ENCODE data around the gene GABRP. TPM values are rescaled to one million over a fixed set of nuclear protein-coding genes. Genes with fewer than 3 reads are reported as not detected.

The GABRP gene
- polyA plus RNA-seq (ENCODE audit: insufficient read length in 4 of 4), result 1 to 10 TPM; 1.0 to 3.6 (median 1.4) TPM

DNA sequence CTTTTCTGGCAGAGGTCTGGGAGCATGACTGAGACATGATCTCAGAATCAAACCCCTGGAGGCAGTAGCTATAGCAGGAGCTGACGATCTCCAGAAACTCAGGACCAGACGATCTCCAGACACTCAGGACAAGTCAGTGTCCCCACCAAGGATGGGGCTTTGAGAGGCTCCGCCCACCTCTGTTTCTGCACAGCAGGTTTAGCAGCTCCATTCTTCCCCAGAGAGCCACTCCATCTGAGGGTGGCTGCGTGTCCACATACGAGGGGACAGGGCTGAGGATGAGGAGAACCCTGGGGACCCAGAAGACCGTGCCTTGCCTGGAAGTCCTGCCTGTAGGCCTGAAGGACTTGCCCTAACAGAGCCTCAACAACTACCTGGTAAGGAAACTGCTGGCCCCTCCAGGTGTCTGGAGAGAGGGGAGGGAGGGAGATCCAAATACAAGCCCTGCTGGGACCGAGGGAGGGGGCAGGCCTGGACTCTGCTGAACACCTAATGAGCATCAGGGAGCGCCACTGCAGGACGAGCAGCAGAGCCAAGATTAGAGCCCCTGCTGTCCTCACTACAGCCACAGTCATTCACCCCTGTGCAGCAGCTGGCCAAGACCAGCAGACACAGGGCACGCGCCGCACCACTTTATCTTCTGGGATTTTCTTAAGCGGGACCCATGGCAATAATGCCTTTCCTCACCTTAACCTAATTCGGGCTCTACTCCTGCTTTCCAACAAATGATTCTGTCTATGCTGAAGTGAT, at the start of gene GABRP:
GABRP (plus strand) TSS at position 228 of the 750 bp plus-strand sequence. CDS start 4,891 bp downstream, outside the sequence.
- no peak for DNase-seq (ENCODE audit: low read depth in 4 of 4, low spot score in 2 of 4)

- DNase-seq (ENCODE audit: low read depth in 4 of 4, low spot score in 2 of 4), result no peak
Observed at GRCh38 chr5:170736966-170737365, 46.6 kb upstream of the GABRP start.

- no peak for DNase-seq (ENCODE audit: low read depth in 4 of 4, low spot score in 2 of 4)
Observed at GRCh38 chr5:170737591-170737990, 45.9 kb upstream of the GABRP start.

- no peak for DNase-seq (ENCODE audit: low read depth in 4 of 4, low spot score in 2 of 4)
Observed at GRCh38 chr5:170738840-170739239, 44.7 kb upstream of the GABRP start.

DNA sequence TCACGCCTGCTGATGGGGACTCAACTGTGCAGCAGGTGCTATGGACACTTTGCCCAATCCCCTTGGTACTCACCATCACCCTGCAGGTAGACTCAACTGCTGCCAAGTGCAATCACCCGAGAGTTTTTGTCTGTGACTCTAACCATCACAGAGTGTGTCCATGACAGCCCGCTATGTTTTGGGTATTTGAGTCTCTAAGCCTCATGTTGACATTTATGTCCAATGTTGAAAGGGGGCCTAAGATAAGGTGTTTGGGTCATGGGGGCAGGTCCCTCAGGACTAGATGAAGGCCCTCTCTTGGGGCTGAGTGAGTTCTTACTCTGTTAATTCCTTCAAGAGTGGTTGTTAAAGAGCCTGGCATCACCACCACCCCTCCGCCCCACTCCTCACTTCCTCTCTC, 44.1 kb upstream of the GABRP start:
- DNase-seq (ENCODE audit: low read depth in 4 of 4, low spot score in 2 of 4), result no peak

DNA sequence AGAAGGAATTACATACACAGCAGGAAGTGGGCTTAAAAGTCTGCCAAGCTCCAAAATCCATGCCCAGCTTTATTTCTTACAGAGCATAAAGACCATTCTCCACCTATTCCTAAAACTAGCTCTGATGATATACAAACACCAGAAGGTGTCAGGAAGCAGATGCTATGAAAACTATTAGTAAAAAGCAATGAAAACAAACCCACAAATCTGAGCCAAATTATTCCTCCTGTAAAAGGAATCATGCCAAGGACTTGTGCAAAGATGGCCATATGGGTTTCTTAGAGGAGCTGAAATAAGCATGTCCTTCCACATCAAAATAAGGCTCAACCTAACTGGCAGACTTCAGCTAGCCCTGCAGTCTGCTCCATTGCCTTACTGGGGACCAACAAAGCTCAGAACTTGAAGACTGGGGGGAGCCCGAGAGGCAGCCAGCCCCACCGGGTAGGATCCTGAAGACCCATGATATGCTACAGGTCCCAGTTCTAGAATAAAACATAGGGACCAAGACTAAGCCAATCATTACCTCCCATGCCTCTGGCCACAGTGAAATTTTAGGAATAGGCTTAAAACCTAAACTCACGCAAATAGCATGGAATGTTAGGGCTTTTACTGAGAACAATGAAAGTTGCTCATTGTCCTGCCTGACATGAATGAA, 42.8 kb upstream of the GABRP start:
- DNase-seq (ENCODE audit: low read depth in 4 of 4, low spot score in 2 of 4), result no peak

- no peak for DNase-seq (ENCODE audit: low read depth in 4 of 4, low spot score in 2 of 4)
Observed at GRCh38 chr5:170741801-170742200, 41.7 kb upstream of the GABRP start.

DNA sequence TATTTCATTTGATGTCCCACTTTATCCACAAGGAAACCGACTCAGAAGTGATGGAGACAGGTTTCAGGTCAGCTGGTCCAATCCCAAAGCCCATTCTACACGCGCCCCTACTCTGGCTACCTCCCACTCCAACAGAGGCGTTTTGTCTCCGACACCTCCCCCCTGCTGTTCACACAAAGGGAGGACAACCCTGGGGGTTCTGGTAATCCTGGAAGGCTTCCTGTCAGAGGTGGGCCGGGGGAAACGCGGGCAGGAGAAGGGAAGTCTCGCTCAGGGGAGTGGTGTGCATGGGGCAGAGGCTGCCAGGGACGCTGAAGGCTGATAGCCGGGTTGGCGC, 39.7 kb upstream of the GABRP start:
- no peak for DNase-seq (ENCODE audit: low read depth in 4 of 4, low spot score in 2 of 4)

GRCh38 chr5:170745481-170746071, 37.9 kb upstream of the GABRP start:
- DNase-seq (ENCODE audit: low read depth in 4 of 4, low spot score in 2 of 4), result peak in 1 of 4 donors; percentile 20

GRCh38 chr5:170746075-170746960, 37.2 kb upstream of the GABRP start:
- no peak for DNase-seq (ENCODE audit: low read depth in 4 of 4, low spot score in 2 of 4)

DNA sequence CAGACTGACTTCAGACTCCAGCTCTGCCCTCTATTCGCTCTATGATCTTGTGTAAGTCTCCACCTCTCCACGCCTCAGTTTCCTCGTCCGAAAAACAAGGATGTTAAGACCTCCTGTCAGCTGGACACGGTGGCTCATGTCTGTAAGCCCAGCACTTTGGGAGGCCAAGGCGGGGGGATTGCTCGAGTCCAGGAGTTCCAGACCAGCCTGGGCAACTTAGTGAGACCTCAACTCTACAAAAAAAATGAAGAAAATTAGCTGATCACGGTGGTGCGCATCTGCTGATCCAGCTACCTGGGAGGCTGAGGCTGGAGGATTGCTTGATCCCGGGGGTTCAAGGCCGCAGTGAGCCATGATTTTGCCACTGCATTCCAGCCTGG, 36.6 kb upstream of the GABRP start:
- DNase-seq (ENCODE audit: low read depth in 4 of 4, low spot score in 2 of 4), result no peak

DNA sequence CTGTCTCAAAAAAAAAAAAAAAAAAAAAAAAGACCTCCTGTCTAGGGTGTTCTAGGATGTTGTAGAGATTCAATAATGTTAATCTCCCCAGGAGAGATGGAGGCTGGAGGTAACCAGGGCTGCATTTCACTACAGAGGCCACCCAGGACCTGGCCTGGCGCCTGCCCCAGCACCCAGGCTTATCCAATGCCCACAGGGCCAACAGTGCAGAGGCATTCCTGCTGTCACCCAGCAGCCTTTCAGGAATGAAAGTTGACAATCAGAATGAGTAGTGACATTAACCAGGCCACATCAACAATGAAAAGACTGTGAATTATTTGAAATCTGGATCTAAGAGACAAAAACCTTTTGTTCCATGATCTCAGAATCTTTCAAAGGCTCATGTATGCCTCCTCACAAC, 36.2 kb upstream of the GABRP start:
- DNase-seq (ENCODE audit: low read depth in 4 of 4, low spot score in 2 of 4), result no peak

DNA sequence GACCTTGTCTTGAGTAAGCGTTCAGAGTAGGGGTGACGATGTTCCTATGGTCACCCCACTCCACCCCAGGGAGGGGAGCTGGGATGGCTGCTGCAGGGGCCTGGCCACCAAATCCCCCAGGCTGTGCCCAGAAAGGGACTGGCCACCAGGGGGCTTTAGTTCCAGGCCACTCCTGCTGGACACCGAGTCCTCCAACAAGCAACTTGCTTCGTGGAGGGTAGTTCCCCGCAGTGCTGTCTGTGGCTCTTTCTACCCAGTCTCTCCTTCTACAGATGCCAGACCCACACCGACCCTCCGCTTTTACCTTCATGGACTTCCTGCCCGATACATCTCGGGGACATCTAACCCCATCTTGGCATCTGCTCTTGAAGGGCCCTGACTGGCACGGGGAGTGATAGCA, 35.7 kb upstream of the GABRP start:
- DNase-seq (ENCODE audit: low read depth in 4 of 4, low spot score in 2 of 4), result no peak

DNA sequence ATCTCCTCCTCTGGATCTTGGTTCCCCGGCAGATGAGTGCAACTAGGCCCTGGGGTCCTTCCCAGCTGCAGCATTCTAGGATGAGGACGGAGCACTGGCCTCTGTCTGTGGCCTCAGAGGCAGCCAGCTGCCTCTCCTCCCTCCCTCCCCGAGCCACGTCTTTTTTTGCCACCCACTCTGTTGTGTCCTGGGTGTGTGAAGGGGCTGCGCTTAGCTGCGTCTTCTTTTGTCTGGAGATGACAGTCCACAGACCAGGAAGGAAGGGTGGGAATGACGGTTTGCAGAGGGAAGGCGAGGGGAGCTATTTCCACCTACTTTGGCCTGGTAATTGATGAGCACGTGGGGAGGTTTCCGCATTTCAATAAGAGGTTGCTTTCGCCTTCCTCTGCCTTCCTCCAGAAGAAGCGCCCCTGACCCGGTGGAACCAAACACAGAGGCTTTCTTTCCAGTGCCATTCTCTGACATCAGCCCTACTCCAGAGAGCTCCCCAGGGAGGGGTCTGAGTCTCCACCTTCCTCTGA, 34.5 kb upstream of the GABRP start:
- no peak for DNase-seq (ENCODE audit: low read depth in 4 of 4, low spot score in 2 of 4)

GRCh38 chr5:170749911-170750431, 33.6 kb upstream of the GABRP start:
- no peak for DNase-seq (ENCODE audit: low read depth in 4 of 4, low spot score in 2 of 4)

- DNase-seq (ENCODE audit: low read depth in 4 of 4, low spot score in 2 of 4), result no peak
Observed at GRCh38 chr5:170750791-170751190, 32.7 kb upstream of the GABRP start.

GRCh38 chr5:170751631-170752030, 31.9 kb upstream of the GABRP start:
- DNase-seq (ENCODE audit: low read depth in 4 of 4, low spot score in 2 of 4), result no peak

GRCh38 chr5:170752257-170753215, 31.0 kb upstream of the GABRP start:
- DNase-seq (ENCODE audit: low read depth in 4 of 4, low spot score in 2 of 4), result no peak

DNA sequence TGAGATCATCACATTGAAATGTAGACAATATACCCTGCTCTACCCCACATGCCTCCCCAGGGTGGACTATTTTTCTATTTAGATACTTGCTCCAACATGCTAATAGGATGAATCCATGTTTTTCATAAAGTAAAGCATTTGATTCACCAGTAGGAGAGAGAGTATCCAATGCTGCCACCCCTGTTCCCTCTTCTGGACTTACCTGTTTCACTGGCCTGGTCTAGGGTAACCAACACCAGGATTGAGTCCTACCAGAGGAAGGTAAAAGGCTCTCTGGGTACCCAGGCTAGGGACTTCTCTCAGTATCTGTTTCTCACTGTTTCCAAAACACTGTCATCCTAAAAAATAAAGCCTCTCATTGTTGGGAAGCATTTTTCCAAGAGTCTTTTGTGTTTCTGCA, 30.2 kb upstream of the GABRP start:
- DNase-seq (ENCODE audit: low read depth in 4 of 4, low spot score in 2 of 4), result no peak
